Measurements from ENCODE around the gene CHRM1.

DNA sequence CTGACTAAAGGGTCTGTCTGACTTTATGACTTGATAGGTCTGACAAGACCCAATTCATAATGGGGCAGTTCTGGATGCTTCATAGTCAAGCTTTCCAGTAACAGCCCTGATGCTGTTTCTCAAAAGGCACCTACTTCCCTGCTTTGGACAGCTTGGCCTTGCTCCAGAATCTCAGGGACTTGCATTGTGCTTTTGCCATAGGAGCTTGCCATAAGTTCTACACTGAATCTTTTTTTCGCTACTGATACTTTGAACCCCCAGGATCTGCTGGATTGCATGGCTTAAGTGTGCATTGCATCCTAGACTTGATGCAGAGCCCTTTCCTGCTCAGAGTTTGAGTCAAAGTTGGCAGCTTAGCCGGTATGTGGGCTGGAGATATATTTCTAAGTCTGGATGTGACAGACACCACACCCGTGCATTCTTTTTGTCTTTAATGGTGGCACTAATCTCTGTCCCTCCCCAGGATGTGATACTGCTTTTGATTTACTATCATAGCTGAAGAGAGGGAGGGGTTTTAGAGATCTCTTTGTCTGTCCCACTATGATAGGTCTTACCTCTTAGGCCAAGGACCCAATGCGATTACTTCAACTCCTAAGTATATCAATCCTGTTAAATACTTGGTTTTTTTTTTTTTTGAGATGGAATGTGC lies 57.4 kb downstream of the CHRM1 start:
- TF ChIP-seq, protein P1, sequence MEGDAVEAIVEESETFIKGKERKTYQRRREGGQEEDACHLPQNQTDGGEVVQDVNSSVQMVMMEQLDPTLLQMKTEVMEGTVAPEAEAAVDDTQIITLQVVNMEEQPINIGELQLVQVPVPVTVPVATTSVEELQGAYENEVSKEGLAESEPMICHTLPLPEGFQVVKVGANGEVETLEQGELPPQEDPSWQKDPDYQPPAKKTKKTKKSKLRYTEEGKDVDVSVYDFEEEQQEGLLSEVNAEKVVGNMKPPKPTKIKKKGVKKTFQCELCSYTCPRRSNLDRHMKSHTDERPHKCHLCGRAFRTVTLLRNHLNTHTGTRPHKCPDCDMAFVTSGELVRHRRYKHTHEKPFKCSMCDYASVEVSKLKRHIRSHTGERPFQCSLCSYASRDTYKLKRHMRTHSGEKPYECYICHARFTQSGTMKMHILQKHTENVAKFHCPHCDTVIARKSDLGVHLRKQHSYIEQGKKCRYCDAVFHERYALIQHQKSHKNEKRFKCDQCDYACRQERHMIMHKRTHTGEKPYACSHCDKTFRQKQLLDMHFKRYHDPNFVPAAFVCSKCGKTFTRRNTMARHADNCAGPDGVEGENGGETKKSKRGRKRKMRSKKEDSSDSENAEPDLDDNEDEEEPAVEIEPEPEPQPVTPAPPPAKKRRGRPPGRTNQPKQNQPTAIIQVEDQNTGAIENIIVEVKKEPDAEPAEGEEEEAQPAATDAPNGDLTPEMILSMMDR (conservative IDR thresholded peaks at IDR 0.05 in 1 of 2, IDR thresholded peaks at IDR 0.05 in 1 of 2; ENCODE audit: extremely low read depth in 1 of 2, insufficient read depth in 1 of 2, low read depth in 1 of 2, low read length in 2 of 2) = no peak
- TF ChIP-seq EZH2 (IDR thresholded peaks at IDR 0.05; ENCODE audit: borderline replicate concordance, low read length) = no peak
